T-helper 9 cell (primary cell): ENCODE measurements around the gene SDC3.
"Not testable (repeated sequence)": the region's sequence is repeated elsewhere in the genome, so short reads cannot be mapped to it uniquely, and the experiment has no call there.

Experiments used
- DNase-seq: peaks from one replicate; pipeline ENCODE4 v3.0.0-alpha.2; 2020
- total RNA-seq, 2 donors: gene quantifications; one replicate each; lab custom pipeline; 2026; lab: John Stamatoyannopoulos, UW

Gene SDC3, protein sequence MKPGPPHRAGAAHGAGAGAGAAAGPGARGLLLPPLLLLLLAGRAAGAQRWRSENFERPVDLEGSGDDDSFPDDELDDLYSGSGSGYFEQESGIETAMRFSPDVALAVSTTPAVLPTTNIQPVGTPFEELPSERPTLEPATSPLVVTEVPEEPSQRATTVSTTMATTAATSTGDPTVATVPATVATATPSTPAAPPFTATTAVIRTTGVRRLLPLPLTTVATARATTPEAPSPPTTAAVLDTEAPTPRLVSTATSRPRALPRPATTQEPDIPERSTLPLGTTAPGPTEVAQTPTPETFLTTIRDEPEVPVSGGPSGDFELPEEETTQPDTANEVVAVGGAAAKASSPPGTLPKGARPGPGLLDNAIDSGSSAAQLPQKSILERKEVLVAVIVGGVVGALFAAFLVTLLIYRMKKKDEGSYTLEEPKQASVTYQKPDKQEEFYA
- total RNA-seq = 0.21 to 0.24 reads per million in 2 donors

DNA sequence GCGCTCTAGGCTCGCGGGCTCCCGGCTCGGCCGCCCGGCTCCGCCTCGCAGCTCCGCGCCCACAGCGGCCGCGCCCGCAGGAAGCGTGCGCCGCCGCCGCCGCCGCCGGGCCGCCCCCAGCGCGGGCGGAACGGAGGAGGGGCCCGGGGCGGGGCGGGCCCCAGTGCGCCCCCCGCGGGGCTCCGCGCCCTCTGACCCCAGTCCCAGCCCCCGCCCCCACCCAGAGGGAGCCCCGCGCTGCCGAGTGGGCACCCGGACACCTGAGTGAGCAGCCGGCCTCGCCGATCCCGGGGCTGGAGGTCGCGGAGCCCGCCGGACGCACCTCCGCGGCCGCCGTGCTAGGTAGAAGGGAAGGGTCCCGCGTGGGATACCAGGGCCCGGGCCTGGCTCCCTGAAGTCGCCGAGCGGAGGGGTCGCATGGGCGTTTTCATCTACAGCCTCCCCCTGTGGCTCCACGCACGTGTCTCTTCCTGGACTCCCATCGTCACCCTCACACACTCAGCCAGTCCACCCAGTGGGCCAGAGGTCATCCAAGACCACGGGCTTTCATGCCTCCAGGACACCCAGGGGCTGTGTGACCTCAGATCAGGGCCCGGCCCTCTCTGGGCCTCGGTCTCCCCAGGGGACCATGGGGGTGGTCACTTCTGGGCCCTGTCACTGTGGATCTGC, at the start of gene SDC3:
SDC3 (minus strand) TSS at position 63 of the 669 bp plus-strand sequence. CDS start 172 bp downstream, outside the sequence.
- DNase-seq = no peak

DNA sequence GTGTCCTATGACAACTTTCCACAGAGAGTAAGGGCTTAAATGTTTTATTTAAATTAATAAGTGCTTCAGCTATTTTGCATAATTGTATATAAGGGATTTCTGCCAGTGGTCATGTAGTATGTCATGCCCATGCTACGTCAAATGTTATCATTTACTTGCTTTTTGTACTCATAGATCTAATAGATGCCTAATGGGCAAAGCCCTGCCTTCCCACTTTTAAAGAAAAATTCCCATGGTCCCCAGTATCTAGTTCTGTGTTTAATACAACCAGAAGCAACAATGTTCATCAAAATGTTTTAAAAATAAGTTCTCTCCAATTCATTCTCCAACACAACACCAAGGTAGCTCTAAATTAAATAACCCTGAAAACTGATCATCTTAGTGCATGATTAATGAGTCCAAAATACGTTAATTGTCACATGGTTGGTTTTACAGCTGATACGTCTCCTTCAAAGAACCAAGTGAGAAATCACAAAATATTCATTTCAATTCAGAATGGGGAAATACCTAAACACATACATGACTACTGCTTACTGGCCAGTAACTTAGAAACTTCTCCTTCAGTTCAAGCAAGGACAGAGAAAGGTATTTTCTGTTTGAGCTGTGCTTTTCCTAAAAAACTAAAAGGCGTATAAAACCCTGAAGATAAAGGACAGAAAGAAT, 49.1 kb upstream of the SDC3 start:
- no peak for DNase-seq

DNA sequence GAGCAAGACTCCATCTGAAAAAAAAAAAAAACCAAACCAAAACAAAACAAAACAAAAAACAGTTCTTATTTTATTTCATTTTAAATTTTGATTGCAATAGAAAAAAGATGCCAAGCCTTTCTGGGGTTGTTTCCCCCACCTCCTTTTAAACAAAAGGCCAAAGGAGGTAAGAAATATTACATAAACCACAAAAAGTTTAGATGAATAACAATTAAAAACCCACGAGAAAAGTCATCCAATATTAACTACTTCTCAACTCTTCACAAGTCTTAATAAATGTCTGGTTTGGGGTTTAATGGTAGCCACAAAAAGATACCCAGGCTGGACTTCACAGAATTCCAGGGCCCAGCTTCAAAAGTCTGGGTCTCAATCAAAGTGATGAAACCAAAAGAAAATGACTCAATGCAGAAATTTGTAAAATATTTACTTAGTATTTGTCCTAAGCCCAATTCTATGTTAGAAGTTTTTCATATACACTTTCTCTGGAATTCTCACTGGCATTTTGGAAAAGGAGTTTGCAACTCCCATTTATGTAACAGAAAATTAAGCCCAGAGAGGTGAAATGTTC, 47.0 kb upstream of the SDC3 start:
- no peak for DNase-seq

DNA sequence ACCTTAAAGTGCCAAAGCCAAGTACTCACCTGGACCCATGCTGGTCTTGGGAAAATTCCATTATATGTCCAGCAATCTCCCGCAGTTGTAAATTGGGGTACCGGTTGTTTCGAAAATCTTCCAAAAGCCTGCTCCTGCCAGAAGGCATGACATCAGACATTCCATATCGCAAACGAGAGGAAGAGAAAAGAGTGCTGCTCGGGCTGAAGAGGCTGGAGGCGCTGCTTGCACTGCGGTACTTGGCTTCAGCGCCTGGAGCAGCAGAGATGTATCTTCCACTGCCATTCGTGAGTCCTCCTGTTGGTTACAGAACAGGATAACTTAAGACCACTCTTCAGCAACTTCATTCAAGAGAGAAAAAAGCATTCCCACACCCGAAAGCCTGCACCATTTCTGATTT, 45.1 kb upstream of the SDC3 start:
- no peak for DNase-seq

DNA sequence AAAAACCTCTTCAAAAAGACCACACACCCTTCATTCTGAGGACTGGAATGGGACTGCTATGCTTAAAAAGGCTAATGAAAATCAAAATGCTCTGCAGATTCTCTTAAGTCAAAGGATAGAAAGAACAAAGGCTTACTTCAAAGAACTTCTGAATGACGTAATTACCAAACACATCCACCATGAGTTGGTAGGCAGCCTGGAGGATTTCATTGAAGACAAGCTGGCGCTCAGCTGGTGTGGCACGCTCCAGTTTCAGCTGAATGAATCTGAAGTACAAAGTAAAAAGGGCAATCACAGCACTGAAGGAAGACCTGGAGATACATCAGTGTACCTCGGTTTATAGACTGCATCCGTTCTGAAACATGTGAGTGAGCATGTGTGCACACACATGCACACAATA, 43.5 kb upstream of the SDC3 start:
- DNase-seq = no peak

DNA sequence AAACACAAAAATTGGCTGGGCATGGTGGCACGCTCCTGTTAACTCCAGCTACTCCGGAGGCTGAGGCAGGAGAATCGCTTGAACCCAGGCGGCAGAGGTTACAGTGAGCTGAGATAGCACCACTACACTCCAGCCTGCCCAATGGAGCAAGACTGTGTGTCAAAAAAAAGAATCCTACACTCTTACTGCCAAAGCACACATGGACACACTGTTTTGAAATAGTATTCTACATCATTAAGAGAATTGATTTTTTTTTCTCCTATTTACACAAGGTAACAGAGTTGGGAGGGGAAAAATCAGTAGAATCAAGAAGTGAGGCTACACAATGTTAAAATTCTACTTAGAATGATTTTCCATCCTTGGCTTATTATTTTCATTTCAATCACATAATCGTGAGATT, 42.1 kb upstream of the SDC3 start:
- no peak for DNase-seq

DNA sequence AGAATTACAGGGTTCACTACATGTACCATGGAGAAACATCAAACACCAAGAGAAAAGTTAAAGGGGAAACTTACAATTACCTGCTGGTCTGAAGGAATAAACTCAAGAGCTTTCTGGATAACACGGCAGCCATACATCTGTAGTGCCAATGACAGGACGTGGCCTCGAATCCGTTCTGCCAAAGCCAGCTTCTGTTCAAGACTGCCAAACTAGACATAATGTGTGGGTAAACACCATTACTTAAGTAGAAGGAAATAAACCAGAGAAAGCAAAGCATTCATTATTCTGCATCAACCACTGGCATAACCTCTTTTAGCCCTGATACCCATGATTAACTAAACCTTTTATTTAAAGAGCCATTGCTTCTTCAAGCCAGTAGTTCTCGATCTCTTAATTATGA, 41.5 kb upstream of the SDC3 start:
- no peak for DNase-seq

DNA sequence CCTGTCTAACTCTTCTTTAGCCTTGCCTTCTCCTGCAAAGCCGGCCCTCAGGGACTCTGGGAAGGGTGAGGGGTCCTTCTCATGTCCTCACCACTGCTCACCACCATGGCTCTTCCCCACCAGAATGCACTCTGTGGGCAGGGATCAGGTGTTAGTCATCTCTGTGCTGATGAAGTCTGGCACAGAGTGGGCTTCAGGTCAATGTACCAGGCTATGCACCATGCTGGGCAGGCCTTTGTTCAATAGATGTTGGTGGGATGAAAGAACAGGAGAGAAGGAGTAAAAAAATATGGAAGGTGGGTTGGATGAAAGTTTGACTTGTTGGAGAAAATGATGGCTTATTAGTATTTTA, 40.9 kb upstream of the SDC3 start:
- DNase-seq = not testable (repeated sequence)

DNA sequence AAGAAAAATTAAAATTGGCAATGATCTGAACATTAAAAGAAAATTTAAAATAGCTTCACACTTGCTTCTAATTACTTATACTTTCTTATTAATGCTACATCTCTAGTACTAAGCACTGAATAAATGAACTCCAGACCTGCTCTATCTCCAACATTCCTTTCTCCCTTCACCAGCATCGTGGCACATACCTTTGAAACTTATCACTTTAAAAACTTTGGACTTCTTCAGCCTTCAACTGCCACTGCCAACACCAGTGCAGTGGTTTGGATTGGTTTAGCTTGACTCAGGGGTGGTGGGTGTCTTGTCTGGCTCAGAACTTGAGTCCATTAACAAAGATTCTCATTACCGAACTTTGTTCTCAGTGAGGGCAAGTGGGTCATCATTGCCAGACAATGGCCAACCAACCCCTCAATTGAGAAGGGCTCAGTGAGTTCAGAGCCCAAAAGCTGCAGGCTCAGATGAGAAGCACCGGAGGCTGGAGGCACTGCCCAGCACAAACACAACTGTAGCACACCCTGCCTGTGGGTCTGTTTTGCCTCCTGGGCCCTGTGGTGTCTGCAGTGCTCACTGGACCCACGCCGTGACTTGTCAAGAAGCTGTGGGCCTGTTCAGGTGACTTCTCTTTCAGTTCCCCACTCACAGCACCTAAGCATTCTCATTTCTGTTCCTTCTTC, 40.4 kb upstream of the SDC3 start:
- DNase-seq = not testable (repeated sequence)

DNA sequence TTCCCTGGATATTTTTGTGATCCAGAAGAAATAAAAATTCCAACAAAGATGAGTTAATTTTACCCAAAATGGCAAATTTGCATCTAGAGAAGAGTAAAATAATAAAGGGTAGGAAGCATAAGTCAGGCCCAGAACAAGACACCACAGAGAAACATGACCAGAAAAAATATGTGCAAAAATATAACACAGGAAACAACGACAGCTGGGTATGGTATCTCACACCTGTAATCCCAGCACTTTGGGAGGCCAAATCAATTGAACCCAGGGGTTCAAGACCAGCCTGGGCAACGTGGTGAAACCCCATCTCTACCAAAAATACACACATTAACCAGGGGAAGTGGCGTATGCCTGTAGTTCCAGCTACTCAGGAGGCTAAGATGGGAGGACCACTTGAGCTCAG, 39.7 kb upstream of the SDC3 start:
- DNase-seq = no peak

DNA sequence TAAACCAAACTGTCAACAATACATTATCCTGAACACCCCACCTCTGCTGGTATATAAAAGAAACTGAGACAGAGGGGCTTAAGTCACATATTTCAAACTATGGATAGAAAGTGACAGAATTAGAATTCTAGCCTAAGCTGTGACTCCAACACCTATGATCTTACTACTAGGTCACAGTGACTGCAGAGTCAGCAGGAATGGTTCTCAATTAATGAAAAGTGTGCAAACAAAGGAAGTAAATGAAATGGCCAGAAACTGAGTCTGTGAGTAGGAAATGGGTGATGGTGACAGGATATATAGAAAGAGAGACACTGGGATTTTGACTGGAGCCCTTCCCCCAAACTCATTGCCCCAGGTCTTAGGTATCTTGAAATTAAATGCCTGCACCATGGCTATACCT, 38.7 kb upstream of the SDC3 start:
- DNase-seq = no peak

DNA sequence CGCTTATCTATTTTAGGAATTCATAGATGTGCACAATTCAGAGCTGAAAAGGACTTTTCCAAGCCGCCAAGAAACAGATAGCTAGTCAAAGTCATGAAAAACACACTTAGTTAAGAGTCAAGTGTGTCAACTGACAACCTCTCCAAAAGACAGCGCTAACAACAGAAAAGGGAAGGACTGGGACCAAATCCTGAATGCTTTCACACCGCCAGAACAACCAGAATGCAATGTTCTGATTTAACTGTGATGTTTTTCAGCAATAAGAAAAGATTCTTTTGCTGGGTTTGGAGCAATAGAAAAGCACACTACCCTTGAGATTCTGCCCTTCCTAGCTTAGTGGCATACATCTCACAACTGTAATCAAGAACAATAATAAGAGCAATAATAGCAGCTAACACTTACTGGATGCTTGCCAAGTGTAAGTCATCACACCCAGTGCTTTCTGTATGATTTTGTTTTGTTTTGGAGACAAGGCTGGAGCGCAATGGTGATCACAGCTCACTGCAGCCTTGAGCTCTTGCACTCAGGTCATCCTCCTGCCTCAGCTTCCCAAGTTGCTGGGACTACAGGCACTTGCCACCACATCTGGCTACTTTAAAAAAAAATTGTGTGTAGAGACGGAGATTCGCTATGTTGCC, 33.9 kb upstream of the SDC3 start:
- DNase-seq = no peak

DNA sequence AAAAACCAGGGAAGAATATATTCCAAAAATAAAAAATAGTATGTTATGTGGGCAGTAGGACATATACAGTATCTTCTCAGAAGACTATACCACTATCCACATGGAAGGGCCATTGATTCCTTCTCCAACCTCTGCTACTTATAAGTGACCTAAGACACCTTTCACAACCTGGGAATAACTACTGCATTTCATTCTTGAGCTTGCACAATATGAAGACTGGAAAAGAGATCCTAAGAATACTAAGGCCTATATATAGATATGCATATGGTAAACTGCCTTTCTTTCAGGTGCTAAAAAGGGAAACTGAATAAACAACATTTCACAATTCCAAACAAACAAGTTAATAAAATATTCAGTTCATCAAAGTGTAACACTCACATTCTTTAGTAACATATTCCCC, 32.0 kb upstream of the SDC3 start:
- no peak for DNase-seq

DNA sequence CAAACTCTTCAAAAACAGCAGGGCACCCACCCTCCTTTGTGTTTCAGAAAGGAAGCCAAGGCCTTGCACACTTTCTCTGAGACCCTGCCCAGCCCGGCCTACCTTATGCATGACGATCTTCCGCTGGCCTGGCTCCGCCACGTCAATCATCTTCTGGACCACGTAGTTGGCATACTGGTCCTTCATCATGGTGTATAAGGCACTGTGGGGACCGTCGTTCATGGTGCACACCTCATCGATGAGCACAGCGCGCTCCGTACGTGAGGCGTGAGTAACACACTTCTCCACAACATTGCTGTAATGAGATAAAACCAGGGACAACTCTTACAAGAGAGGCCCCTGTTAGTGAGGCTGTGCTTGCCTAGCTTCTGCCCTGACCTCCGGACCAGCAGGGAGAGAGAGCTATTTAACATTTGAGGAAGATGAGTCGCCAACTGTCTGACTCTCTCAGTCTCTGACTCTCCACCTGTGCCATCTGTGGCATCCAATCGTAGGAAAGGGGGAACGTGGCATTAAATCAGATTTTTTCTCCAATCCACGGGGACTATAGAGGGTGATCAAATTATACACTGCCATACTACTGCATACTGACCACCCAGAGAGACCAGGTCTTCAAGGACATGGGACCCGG, 28.1 kb upstream of the SDC3 start:
- no peak for DNase-seq

DNA sequence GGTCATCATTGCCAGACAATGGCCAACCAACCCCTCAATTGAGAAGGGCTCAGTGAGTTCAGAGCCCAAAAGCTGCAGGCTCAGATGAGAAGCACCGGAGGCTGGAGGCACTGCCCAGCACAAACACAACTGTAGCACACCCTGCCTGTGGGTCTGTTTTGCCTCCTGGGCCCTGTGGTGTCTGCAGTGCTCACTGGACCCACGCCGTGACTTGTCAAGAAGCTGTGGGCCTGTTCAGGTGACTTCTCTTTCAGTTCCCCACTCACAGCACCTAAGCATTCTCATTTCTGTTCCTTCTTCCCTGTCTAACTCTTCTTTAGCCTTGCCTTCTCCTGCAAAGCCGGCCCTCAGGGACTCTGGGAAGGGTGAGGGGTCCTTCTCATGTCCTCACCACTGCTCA, 27.2 kb upstream of the SDC3 start:
- not testable (repeated sequence) for DNase-seq

DNA sequence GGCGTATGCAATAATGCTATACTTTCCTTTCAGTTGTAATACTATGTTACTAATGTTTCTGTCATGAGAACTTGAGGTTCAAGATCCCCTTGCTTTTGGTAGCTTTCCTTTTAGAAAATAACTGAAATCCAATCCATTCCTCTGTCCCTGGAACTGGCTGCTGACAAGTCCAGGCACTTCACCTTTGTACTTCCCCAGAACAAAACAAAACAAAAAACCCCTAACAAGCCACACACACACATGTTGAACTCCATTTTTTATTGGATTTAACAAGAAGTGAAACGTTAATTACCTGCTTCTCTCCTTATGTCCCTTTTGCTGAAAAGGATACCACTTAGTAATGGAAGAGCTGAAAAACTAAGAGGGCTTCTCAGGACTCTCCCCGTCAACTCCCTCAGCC, 26.1 kb upstream of the SDC3 start:
- no peak for DNase-seq

DNA sequence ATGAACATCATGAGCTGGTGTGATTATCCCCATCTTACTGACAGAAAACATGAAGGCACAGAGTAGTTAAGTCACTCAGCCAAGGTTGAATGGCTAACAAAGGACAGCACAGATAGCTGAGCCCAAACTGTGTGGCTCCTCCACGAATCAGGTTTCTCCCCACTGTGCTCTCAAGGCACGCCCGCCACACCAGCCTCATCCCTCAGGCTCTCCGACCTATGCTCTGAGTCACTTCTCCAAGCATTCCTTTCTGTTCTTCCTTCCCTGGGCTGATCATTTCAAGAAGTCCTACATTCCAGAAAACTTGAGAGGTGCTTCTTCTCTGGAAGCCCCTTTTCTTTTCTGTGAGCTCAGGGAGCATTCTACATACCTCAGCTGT, 25.3 kb upstream of the SDC3 start:
- DNase-seq = no peak

DNA sequence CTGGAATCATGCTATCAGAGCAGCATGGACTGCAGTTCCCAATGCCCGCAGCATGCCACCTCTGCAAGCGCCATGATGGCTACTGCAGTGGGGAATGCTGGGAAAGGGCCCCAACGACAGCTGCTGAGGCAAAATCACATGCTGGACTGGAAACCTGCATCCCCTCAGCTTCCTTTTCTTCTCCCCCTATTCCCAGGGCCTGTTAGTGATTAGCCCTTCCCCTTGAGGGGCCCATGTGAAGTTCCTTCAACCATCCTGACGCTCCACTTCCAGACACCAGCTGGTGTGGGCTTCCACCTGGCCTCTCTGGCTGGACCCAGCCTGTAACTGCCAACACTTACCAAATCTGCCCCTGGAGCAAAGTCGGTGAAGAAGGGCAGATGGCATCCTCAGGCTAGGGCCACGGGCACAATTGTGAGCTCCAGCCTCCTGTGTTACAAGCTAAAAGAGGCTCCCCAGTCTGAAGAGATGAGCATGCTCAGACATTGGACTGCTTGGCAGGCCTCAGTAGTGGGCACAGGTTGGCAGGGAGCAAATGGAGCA, 22.1 kb upstream of the SDC3 start:
- DNase-seq = no peak

DNA sequence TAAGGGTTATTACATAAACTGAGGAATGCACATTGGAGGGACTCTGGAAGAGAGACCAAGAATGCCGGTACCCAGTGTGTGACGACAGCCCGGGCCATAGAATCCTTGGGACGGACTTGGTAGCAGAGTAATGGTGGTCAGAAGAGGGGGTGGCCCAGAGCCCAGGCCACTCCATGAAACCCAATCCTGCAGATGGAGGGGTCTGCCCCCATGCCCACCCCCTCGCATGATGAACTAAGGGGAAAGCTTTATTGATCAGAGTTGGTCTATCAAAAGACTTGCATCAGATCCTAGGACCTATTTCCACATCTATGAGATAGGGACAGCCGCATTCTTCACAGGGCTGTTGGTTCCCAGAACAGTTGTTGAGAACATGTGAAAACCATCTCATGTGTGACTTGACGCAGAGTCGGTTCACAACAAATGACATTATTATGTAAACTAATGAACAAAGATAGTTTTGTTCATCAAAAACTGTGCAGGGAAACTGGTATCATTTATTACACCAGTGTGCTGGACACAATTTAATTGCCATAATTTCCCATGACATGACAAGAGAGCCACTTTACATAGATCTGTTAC, 21.5 kb upstream of the SDC3 start:
- no peak for DNase-seq

DNA sequence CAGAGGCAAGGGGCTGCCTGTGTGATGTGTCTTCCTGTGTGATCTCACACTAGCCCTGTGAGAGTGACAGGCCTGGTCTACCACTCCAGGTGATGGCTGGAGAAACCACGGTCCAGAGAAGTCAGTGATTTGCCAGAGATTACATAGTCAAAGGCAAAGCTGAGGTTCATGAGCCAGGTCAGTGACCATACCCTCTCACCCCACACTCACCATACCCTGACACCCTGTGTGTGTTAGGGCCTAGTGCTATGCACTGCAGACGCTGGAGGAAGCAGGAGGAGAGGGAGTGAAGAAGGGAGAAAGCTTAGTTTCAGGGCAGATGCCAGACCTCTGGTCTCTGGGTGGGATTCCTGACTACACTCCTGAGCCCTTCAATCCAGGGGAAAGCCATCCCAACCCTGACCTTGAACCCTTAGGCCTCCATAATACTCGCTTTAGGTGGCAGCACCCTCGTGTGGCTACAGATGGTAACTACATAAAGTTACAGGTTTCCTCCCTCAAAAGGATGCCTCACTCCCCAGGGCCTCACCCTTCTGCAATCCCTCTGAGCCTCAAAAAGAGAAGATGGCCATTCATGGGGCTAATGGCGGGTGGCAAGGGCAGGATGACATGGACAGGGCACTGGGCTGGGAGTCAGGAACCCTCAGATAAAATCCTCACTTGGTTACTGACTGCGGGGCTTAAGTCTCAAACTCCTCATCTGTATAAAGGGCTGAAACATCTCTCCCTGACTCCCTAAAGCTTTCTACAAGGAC, 20.8 kb upstream of the SDC3 start:
- peak; percentile 27 for DNase-seq

DNA sequence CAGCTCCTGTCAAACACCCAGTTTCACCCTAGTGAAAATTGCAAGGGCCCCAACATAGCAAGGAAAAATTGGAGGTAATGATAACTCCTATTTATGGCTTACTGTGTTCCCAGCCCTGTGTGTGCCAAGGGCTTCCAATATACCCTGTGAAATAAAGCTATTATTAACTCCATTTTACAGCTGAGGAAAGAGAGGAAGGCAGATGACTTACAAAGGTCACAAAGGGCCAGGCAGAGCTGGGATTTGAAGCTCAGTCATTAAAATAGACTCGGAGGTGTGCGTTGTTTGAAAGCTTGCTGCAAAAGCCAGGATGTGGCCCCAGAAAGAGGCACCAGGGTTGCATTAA, 20.2 kb upstream of the SDC3 start:
- no peak for DNase-seq
